Brain microvascular endothelial cell (primary cell): ENCODE measurements around the gene ABHD2.

Experiments used
- DNase-seq: peaks from one replicate; pipeline ENCODE4 v3.0.0-alpha.2; 2020
- H3K27ac ChIP-seq: fragments of 250-450 bp; sonication (Bioruptor Pico); 2 replicates; pipeline ENCODE4 v1.5.1; 2020; ENCODE audit warnings: mild to moderate bottlenecking, moderate library complexity
- H3K27me3 ChIP-seq: fragments of 250-450 bp; sonication (Bioruptor Pico); replicated peaks from 2 replicates; pipeline ENCODE4 v1.5.1; 2020; ENCODE audit warnings: mild to moderate bottlenecking
- H3K36me3 ChIP-seq: fragments of 250-450 bp; sonication (Bioruptor Pico); replicated peaks from 2 replicates; pipeline ENCODE4 v1.5.1; 2020; ENCODE audit warnings: mild to moderate bottlenecking
- H3K4me3 ChIP-seq: 2 replicates; pipeline ENCODE4 v1.5.1; 2011; ENCODE audit warnings: low read depth, mild to moderate bottlenecking, control low read depth, low read length, moderate library complexity
- CTCF ChIP-seq: IDR thresholded peaks from 2 replicates; pipeline ENCODE4 v1.5.1; 2011; ENCODE audit warnings: low read depth, mild to moderate bottlenecking, moderate library complexity, low read length, control low read depth, inconsistent platforms; ENCODE audit errors: missing control alignments
- in situ Hi-C: cut with HindIII; loops from 2 replicates; pipeline ENCODE4 v1.10.0; 2017; ENCODE audit warnings: low sequenced_read_pairs, low pct_ligation_motif_present

The ABHD2 gene

GRCh38 chr15:89093509-89093908 lies 5.3 kb downstream of the ABHD2 start:
- H3K27ac ChIP-seq: no peak overlapping the region
- in situ Hi-C loops: no loop called here
- no peaks in the 10 kb centered on the region for H3K27me3 ChIP-seq
- no peaks in the 10 kb centered on the region for H3K36me3 ChIP-seq
- no peak for DNase-seq
- no peak for TF ChIP-seq CTCF
- H3K4me3 ChIP-seq: no peak overlapping the region

DNA sequence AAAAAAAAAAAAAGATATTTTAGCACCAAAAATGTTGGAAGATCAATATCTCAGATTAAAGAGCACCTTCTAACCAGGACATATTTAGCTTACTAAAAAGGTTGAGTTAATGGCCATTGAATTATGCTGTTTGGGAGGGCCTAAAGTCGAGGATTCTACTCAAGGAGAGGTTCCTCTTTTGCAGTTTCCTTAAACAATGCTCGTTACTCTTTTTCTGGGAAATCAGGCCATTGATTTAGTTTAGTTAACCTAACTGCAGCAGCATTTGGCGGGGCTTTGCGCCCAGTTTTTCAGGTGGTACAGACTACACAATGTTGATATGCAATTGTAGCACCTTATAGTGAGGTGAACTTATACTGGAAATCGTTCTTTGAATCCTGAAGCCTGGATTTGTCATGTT lies 6.8 kb downstream of the ABHD2 start:
- Histone ChIP-seq H3K27ac (no peak overlapping the region), H3K36me3 (no peaks in the 10 kb centered on the region), H3K4me3 (no peak overlapping the region), H3K27me3 (no peaks in the 10 kb centered on the region)
- TF ChIP-seq CTCF: no peak
- in situ Hi-C loops: no loop called here
- no peak for DNase-seq

- in situ Hi-C loops: no loop called here
- no peak for TF ChIP-seq CTCF
- DNase-seq: no peak
- H3K27ac ChIP-seq: no peak overlapping the region
- no peaks in the 10 kb centered on the region for H3K36me3 ChIP-seq
- no peaks in the 10 kb centered on the region for H3K27me3 ChIP-seq
- H3K4me3 ChIP-seq: no peak overlapping the region
Observed at GRCh38 chr15:89095556-89095955, 7.3 kb downstream of the ABHD2 start.

GRCh38 chr15:89096664-89097063 lies 8.4 kb downstream of the ABHD2 start:
- TF ChIP-seq CTCF: no peak
- no peaks in the 10 kb centered on the region for H3K27me3 ChIP-seq
- H3K4me3 ChIP-seq: no peak overlapping the region
- in situ Hi-C loops: no loop called here
- H3K27ac ChIP-seq: no peak overlapping the region
- DNase-seq: no peak
- no peaks in the 10 kb centered on the region for H3K36me3 ChIP-seq

DNA sequence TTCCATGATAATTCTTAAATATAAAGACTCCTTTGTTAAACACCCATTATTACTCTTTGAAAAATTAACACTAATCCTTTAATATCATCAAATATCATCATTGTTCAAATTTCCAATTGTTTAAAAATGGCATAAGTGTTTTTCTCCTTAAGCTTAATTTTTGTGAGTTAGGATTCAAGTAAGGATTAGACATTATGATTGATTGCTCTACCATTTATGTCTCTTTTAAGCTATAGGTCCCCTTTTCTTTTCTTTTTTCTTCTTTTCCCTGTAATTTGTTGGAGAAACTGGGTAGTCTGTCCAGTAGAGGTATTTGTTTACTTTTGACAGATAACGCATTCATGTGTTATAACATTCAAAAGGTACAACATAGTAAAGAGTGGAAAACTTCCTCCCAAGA lies 9.1 kb downstream of the ABHD2 start:
- no peak overlapping the region for H3K27ac ChIP-seq
- in situ Hi-C loops: no loop called here
- no peak for TF ChIP-seq CTCF
- no peak for DNase-seq
- H3K4me3 ChIP-seq: no peak overlapping the region
- no peaks in the 10 kb centered on the region for H3K36me3 ChIP-seq
- H3K27me3 ChIP-seq: no peaks in the 10 kb centered on the region

DNA sequence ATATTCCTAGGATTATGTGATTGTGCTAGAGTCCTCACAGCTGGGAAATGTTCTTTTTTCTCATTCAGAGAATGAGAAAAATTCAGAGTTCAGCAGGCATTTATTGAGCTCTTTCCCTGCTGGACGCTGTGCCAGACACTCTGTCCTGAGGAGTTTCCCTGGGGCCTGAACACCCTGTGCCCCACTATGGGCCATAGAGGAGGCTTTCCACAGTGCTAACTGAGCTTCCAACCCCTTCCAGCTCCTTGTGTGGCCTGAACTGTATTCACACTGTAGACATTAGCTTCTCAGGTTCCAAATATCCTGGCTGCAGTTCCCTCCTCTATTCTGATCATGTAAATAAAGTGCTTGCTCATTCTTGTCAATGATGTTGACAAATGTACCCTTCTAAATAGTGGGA lies 10.0 kb downstream of the ABHD2 start:
- no peak for DNase-seq
- H3K4me3 ChIP-seq: no peak overlapping the region
- in situ Hi-C loops: no loop called here
- TF ChIP-seq CTCF: no peak
- no peaks in the 10 kb centered on the region for H3K36me3 ChIP-seq
- H3K27ac ChIP-seq: no peak overlapping the region
- H3K27me3 ChIP-seq: no peaks in the 10 kb centered on the region
